Kidney epithelial cell (primary cell): ENCODE measurements around the gene ERVV-1. TPM values are rescaled to one million over a fixed set of nuclear protein-coding genes. Genes with fewer than 3 reads are reported as not detected.
"Not testable (repeated sequence)": the region's sequence is repeated elsewhere in the genome, so short reads cannot be mapped to it uniquely, and the experiment has no call there.

ENCODE experiments used
- DNase-seq: peaks from one replicate; pipeline ENCODE4 v3.0.0-alpha.2; 2010; ENCODE audit warnings: low read depth
- H3K27me3 ChIP-seq: 2 replicates; pipeline ENCODE4 v1.6.0; 2011; ENCODE audit warnings: low read length; ENCODE audit not compliant: control insufficient read depth, insufficient read depth
- H3K36me3 ChIP-seq: 2 replicates; pipeline ENCODE4 v1.5.1; 2011; ENCODE audit warnings: low read length; ENCODE audit not compliant: control insufficient read depth, insufficient read depth
- H3K4me3 ChIP-seq: 2 replicates; pipeline ENCODE4 v1.5.1; 2011; ENCODE audit warnings: low read depth, mild to moderate bottlenecking, control low read depth, low read length
- total RNA-seq: library from RNA; depleted of rRNA; stranded (reverse); fragments of >200 nt; gene quantifications from 2 replicates; pipeline ENCODE4 v1.2.3, GENCODE V29; 2015
- TF ChIP-seq, protein P1 (sequence below): IDR thresholded peaks from 2 replicates; pipeline ENCODE4 v1.5.1; 2011; ENCODE audit warnings: mild to moderate bottlenecking, moderate library complexity, low read length, control low read depth, inconsistent platforms; ENCODE audit not compliant: insufficient read depth, poor library complexity, severe bottlenecking

ERVV-1 gene
- total RNA-seq, 1 donor from 2014 or later = not detected

DNA sequence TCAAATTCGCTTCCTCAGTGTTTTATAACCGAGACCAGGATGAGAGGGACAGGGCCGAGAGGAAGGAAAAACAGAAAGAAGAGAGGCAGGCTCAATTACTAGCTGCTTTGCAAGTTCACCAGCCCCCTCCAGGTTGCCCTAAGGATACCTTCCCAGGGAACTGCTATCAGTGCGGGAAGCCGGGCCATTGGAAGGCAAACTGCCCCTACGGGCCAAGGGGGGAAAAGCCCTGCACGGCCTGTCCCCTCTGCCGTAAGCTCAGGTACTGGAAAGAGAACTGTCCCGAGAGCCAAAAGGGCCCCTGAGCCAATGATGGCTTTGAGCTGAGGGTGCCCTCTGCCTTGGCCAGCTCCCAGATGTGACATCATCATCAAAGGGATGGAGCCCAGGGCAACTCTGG lies 3.2 kb upstream of the ERVV-1 start:
- no peaks in the 10 kb centered on the region for H3K36me3 ChIP-seq
- TF ChIP-seq, protein P1, sequence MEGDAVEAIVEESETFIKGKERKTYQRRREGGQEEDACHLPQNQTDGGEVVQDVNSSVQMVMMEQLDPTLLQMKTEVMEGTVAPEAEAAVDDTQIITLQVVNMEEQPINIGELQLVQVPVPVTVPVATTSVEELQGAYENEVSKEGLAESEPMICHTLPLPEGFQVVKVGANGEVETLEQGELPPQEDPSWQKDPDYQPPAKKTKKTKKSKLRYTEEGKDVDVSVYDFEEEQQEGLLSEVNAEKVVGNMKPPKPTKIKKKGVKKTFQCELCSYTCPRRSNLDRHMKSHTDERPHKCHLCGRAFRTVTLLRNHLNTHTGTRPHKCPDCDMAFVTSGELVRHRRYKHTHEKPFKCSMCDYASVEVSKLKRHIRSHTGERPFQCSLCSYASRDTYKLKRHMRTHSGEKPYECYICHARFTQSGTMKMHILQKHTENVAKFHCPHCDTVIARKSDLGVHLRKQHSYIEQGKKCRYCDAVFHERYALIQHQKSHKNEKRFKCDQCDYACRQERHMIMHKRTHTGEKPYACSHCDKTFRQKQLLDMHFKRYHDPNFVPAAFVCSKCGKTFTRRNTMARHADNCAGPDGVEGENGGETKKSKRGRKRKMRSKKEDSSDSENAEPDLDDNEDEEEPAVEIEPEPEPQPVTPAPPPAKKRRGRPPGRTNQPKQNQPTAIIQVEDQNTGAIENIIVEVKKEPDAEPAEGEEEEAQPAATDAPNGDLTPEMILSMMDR = no peak
- no peaks in the 10 kb centered on the region for H3K27me3 ChIP-seq
- H3K4me3 ChIP-seq = no peak overlapping the region
- no peak for DNase-seq

DNA sequence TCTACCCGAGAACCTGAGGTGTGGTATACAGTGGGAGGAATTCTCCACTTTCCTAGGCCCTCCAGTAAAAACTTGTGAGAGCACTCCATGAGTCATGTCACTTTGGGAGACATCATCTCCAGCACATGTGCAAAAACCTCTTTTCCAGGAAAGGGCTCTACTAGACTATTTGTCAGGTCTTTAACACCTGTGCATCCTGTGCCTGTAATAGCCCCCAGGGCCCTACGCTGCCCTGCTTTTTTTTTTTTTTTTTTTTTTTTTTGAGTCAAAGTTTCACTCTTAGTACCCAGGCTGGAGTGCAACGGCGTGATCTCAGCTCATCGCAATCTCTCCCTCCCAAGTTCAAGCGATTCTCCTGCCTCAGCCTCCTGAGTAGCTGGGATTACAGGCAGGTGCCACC lies 1.7 kb upstream of the ERVV-1 start:
- H3K4me3 ChIP-seq = no peak overlapping the region
- H3K36me3 ChIP-seq = no peaks in the 10 kb centered on the region
- no peak for DNase-seq
- H3K27me3 ChIP-seq = no peaks in the 10 kb centered on the region
- TF ChIP-seq, protein P1 = no peak

DNA sequence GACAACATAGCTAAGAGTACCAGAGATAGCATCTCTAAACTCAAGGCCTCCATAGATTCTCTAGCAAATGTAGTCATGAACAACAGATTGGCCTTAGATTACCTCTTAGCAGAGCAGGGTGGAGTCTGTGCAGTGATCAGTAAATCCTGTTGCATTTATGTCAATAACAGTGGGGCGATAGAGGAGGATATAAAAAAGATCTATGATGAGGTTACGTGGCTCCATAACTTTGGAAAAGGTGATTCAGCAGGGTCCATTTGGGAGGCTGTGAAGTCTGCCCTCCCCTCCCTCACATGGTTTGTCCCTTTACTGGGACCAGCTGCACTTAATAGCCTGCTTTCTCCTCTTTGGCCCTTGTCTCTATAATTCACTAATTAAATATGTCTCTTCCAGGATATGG lies 1.4 kb downstream of the ERVV-1 start:
- TF ChIP-seq, protein P1 = no peak
- Histone ChIP-seq H3K4me3 (no peak overlapping the region), H3K36me3 (no peaks in the 10 kb centered on the region), H3K27me3 (no peaks in the 10 kb centered on the region)
- no peak for DNase-seq

DNA sequence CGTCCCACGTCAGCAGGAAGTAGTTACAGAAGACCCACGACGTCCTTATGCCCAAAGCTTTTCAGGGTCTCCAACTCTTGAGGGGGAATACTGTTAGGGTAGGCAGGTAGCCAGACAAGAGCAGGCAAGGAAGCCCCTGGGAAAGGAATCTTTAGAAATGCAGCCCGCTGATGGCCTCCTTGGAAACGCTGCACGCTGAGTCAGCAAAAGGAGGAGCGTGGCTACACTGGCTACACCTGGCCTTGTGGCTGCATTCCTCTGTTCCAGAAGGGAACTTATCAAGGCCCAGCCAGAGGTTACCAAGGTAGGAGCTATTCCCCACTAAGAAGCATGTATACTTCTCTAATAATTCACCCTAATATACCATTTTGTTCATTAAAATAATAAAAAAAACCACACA lies 2.0 kb downstream of the ERVV-1 start:
- Histone ChIP-seq H3K36me3 (no peaks in the 10 kb centered on the region), H3K4me3 (no peak overlapping the region), H3K27me3 (no peaks in the 10 kb centered on the region)
- TF ChIP-seq, protein P1 = no peak
- no peak for DNase-seq

DNA sequence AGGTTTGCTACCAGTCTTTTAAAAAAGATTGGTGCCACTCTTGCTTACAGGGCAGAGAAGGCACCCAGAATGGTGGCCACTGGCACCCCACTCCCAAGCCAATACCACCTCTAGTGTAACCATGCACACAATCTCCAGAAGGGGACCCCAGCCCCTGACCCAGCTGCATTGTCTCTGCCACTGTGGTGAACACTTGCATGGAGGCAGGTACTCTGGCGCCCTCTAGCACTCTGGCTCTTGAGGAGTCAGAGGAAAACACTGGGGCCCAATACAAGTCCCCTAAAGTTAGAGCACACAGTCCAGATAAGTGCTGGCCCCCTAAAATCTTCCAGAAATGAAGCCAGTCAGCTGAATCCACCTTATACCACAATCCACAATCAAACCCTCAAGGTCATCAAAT lies 6.0 kb downstream of the ERVV-1 start:
- no peaks in the 10 kb centered on the region for H3K36me3 ChIP-seq
- TF ChIP-seq, protein P1 = no peak
- H3K27me3 ChIP-seq = no peaks in the 10 kb centered on the region
- H3K4me3 ChIP-seq = no peak overlapping the region
- no peak for DNase-seq

DNA sequence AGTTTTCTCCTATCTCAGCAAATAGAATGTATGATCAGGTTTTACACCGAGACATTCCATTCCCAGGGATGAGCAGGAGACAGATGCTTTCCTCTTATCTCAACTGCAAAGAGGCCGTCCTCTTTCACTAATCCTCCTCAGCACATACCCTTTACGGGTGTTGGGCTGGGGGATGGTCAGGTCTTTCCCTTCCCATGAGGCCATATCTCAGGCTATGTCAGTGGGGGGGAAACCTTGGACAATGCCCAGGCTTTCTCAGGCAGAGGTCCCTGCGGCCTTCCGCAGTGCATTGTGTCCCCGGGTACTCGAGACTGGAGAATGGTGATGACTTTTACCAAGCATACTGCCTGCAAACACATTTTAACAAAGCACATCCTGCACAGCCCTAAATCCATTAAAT lies 14.6 kb downstream of the ERVV-1 start:
- not testable (repeated sequence) for H3K36me3 ChIP-seq, DNase-seq, H3K27me3 ChIP-seq, H3K4me3 ChIP-seq
